Epithelial cell of proximal tubule (primary cell): ENCODE results near the gene PCGF1. TPM values are rescaled to one million over a fixed set of nuclear protein-coding genes. Genes with fewer than 3 reads are reported as not detected.
"Not testable (repeated sequence)": the region's sequence is repeated elsewhere in the genome, so short reads cannot be mapped to it uniquely, and the experiment has no call there.

ENCODE experiments used
- DNase-seq: peaks from one replicate; pipeline ENCODE4 v3.0.0-alpha.2; 2011; ENCODE audit warnings: low read depth
- H3K4me3 ChIP-seq: 2 replicates; pipeline ENCODE4 v1.5.1; 2011; ENCODE audit warnings: low read depth, mild to moderate bottlenecking, low read length
- CTCF ChIP-seq: conservative IDR thresholded peaks from 2 replicates; pipeline ENCODE4 v1.5.1; 2012; ENCODE audit warnings: low read depth, mild to moderate bottlenecking, low read length
- total RNA-seq: library from RNA; depleted of rRNA; stranded (reverse); fragments of >200 nt; gene quantifications from 2 replicates; pipeline ENCODE4 v1.2.3, GENCODE V29; 2015

PCGF1 gene
- total RNA-seq, 1 donor from 2014 or later: 16.3 TPM

- no peak for TF ChIP-seq CTCF
- DNase-seq: no peak
Measured at GRCh38 chr2:74486141-74486540, 21.4 kb downstream of the PCGF1 start.

GRCh38 chr2:74483675-74484164 lies 23.8 kb downstream of the PCGF1 start:
- not testable (repeated sequence) for DNase-seq

More at GRCh38 chr2:74486141-74486540, 21.4 kb downstream of the PCGF1 start:
- H3K4me3 ChIP-seq: no peak overlapping the region

GRCh38 chr2:74482801-74483674 lies 24.5 kb downstream of the PCGF1 start, which contains the start of the genes CCDC142 and TTC31:
Gene CCDC142 (minus strand): TSS chr2:74482998. CDS start chr2:74482837, 161 bp downstream.
Gene TTC31 (plus strand): TSS chr2:74483081. CDS start chr2:74483096, 15 bp downstream.
- H3K4me3 ChIP-seq: peak within 1 kb of the TSS; percentile 79
- peak; percentile 63 for DNase-seq
- TF ChIP-seq CTCF: peak; percentile 92

More at GRCh38 chr2:74483675-74484164, 23.8 kb downstream of the PCGF1 start:
- H3K4me3 ChIP-seq: peak overlapping the region; percentile 79

- peak overlapping the region; percentile 79 for H3K4me3 ChIP-seq
- no peak for TF ChIP-seq CTCF
- DNase-seq: no peak
Measured at GRCh38 chr2:74481961-74482800, 25.3 kb downstream of the PCGF1 start.

DNA sequence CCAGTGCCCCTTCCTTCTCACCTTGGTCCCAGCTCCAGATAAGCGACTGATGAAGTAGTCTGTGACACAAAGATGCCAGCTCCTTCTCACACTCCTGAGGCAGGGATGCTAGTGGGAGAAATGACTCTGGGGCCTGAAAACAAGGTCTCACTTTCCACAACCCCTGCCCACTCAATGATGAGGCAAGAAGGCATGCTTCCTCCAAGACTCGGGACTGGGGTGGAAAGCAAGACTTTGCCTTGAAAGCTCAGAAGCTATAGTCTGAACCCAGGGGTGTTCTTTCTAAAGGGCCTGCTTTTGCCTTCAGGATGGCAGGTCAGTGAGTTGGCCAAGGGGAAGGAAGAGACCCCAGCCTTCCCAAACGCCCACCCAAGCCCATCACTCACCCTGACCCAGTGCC lies 26.1 kb downstream of the PCGF1 start:
- H3K4me3 ChIP-seq: peak overlapping the region; percentile 79
- no peak for TF ChIP-seq CTCF
- no peak for DNase-seq

DNA sequence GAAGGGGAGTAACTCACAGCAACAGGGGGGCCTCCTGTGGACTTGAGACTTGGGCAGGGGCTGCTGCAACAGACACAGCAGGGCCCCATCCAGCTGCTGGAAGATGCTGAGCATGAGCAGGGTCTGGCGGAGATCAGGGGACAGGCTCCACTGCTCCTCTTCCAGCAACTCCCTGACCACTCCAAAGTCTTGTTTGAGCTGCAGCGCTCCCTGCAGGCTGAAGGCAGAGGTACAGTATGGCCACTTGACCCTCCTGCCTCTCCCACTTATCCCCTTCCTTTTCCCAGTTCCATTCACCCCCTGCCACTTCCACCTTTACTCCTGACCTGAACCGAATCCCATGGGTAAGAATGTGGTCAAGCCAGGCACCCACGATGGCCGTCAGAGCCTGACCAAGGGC lies 32.6 kb downstream of the PCGF1 start:
- no peak overlapping the region for H3K4me3 ChIP-seq
- no peak for DNase-seq
- peak; percentile 41 for TF ChIP-seq CTCF

DNA sequence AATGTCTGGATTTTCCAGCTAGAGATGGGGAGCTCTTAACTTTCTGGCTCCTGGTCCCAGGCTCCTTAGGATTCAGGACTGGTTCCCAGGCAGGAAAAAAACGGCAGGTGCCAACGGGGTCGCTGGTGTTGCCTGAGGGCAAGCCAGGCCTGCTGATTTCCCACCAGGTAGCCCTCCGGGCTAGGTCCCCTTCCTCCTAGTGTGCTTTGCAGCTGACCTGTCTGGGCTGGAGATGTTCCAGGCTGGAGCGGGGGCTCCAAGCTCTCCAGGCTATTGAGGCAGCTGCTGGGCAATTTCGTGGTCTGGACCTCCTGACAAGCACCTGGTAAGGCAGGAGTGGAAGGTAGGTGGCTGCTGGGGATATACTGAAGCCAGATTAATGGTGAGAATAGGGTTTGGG lies 33.0 kb downstream of the PCGF1 start:
- TF ChIP-seq CTCF: no peak
- DNase-seq: no peak

More for the DNA sequence above, 33.0 kb downstream of the PCGF1 start:
- no peak overlapping the region for H3K4me3 ChIP-seq
